WERI-Rb-1 (cell line): ENCODE results near the gene DDX59.

Source experiments
- DNase-seq: peaks from one replicate; pipeline ENCODE4 v3.0.0-alpha.2; 2020
- H3K27ac ChIP-seq: fragments of 250-450 bp; sonication (Bioruptor Pico); 2 replicates; pipeline ENCODE4 v1.5.1; 2020; ENCODE audit warnings: mild to moderate bottlenecking, moderate library complexity
- H3K27me3 ChIP-seq: fragments of 250-450 bp; sonication (Bioruptor Pico); 2 replicates; pipeline ENCODE4 v1.5.1; 2021; ENCODE audit warnings: mild to moderate bottlenecking, low read depth, moderate library complexity; ENCODE audit not compliant: insufficient read depth, severe bottlenecking
- H3K36me3 ChIP-seq: fragments of 250-450 bp; sonication (Bioruptor Pico); 2 replicates; pipeline ENCODE4 v1.5.1; 2020; ENCODE audit warnings: mild to moderate bottlenecking, moderate library complexity
- H3K4me3 ChIP-seq: 2 replicates; pipeline ENCODE4 v1.5.1; 2011; ENCODE audit warnings: low read depth, mild to moderate bottlenecking, control low read depth, low read length
- H3K9me3 ChIP-seq: fragments of 250-450 bp; sonication (Bioruptor Pico); 2 replicates; pipeline ENCODE4 v1.5.1; 2021; ENCODE audit warnings: mild to moderate bottlenecking, moderate library complexity; ENCODE audit not compliant: severe bottlenecking
- CTCF ChIP-seq: IDR thresholded peaks from 2 replicates; pipeline ENCODE4 v1.5.1; 2011; ENCODE audit warnings: low read depth, mild to moderate bottlenecking, control low read depth, inconsistent platforms, low read length

DDX59 gene

DNA sequence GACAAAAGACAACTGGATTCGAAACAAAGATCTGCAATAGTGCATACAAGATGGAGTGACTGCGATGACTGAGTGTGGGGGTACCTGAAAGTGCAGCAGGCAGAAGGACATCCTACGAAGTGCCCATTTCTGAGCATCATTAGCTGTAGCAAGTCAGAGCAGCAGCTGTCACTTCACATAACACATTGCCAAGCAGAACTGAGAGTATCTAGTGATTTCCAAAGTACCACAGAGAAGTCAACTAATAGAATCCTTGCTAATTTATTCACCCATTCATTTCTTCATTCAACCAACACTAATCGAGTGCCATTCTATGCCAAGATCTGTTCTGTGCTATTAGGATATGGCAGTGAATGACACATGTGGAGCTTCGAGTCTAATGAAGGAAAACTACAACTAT is 37.4 kb upstream of the DDX59 start:
- Histone ChIP-seq H3K27ac (no peak overlapping the region), H3K27me3 (no peaks in the 10 kb centered on the region), H3K36me3 (no peaks in the 10 kb centered on the region), H3K9me3 (no peaks in the 10 kb centered on the region), H3K4me3 (no peak overlapping the region)
- no peak for DNase-seq
- no peak for TF ChIP-seq CTCF

- no peak for TF ChIP-seq CTCF
- Histone ChIP-seq H3K4me3 (no peak overlapping the region), H3K27me3 (no peaks in the 10 kb centered on the region)
Measured at GRCh38 chr1:200706111-200706814, 36.6 kb upstream of the DDX59 start.

DNA sequence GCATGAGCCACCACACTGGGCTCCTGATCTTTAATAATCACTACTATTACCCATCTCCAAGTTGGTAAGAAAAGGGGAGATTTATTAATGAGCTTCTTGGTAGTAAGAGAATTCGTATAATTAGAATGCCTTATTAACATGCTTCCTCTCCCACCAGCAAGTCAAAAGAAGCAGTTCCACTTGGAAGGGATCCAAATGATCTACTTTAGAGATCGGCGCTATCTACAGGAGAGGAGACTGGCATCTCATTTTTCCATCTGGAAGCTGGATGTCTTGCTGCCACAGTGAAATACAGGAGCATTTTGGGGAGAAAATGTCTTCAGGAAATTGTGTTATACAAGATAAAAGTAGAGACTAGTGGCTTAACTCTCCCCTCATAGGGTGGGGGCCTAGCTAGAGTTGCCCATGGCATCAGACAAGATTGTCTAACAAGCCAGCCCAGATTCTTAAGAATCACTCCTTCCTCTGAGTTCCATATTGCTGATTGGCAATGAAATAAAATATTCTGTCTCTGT is 35.3 kb upstream of the DDX59 start:
- Histone ChIP-seq H3K27ac (no peak overlapping the region), H3K27me3 (no peaks in the 10 kb centered on the region), H3K4me3 (no peak overlapping the region), H3K9me3 (no peaks in the 10 kb centered on the region), H3K36me3 (no peaks in the 10 kb centered on the region)
- DNase-seq: no peak
- TF ChIP-seq CTCF: no peak

More at GRCh38 chr1:200706111-200706814, 36.6 kb upstream of the DDX59 start:
- no peaks in the 10 kb centered on the region for H3K36me3 ChIP-seq
- H3K9me3 ChIP-seq: no peaks in the 10 kb centered on the region
- no peak overlapping the region for H3K27ac ChIP-seq
- no peak for DNase-seq

DNA sequence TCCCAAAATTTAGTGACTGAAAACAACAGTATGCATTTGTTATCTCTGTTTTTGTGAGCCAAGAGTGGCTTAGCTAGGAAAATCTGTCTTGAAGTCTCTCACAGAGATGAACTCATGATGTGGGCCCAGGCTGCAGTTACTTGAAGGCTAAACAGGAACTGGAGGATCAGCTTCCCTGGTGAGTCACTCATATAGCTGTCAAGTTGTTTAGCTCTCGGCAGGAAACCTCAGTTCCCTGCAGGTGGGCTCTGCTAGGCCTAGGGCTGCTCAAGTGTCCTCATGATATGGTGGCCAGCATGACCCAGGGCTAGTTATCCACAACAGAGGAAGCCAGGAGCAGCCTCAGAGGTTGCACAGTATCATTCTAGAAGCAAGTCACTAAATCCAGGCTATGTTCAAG is 30.2 kb upstream of the DDX59 start:
- Histone ChIP-seq H3K36me3 (no peaks in the 10 kb centered on the region), H3K9me3 (no peaks in the 10 kb centered on the region), H3K27ac (no peak overlapping the region), H3K4me3 (no peak overlapping the region), H3K27me3 (no peaks in the 10 kb centered on the region)
- no peak for DNase-seq
- TF ChIP-seq CTCF: no peak

DNA sequence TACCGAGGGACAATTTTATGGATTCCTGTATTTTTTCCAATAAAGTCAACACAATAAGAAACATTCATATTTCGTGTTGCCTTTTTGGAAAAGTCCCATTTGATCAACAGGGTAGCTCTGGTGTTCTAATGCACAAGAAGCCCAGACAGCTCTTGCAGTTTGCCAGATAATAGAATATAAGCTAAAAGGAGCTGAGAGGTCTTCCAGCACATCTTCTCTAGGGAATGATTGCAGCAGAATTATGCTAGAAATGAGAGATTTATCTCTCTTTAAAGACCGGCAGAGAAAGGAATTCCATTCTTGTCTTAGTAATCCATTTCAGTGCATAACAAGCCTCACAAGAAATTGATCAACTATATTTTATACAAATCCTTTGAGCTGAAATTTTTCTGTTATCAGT is 25.0 kb upstream of the DDX59 start:
- no peaks in the 10 kb centered on the region for H3K9me3 ChIP-seq
- no peaks in the 10 kb centered on the region for H3K27me3 ChIP-seq
- TF ChIP-seq CTCF: no peak
- H3K36me3 ChIP-seq: no peaks in the 10 kb centered on the region
- H3K4me3 ChIP-seq: no peak overlapping the region
- H3K27ac ChIP-seq: no peak overlapping the region
- DNase-seq: no peak

DNA sequence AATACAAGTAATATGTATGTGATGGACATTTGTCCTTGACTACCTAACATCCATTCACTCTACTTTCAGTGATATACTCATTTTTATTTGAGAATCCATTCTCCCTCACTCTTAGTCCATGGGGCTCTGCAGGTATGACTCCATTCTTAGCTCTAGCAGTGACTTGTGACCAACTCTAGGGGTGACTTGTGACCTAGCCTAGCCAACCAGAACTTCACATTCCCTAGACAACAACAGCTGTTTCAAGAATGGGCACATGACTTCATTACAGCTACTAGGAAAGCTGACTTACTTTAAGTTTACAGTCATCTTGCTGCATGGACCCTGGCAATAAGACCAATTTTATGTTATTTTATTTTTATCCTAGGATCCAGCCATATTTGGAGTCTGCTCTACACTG is 23.6 kb upstream of the DDX59 start:
- TF ChIP-seq CTCF: no peak
- Histone ChIP-seq H3K9me3 (no peaks in the 10 kb centered on the region), H3K4me3 (no peak overlapping the region), H3K36me3 (no peaks in the 10 kb centered on the region), H3K27me3 (no peaks in the 10 kb centered on the region), H3K27ac (no peak overlapping the region)
- DNase-seq: no peak
